Metanephros (tissue), 2 donors: Measurements from ENCODE around the gene ING3. TPM values are rescaled to one million over a fixed set of nuclear protein-coding genes. Genes with fewer than 3 reads are reported as not detected.

Experiments used
- small RNA-seq: library from RNA; depleted of rRNA; stranded (forward); fragments of <200 nt; gene quantifications from one replicate; pipeline ENCODE3, GENCODE V24; 2014; ENCODE audit warnings: low replicate concordance
- total RNA-seq: library from RNA; depleted of rRNA; stranded (reverse); fragments of >200 nt; gene quantifications from one replicate; pipeline ENCODE4 v1.2.3, GENCODE V29; 2014

ING3 gene, protein sequence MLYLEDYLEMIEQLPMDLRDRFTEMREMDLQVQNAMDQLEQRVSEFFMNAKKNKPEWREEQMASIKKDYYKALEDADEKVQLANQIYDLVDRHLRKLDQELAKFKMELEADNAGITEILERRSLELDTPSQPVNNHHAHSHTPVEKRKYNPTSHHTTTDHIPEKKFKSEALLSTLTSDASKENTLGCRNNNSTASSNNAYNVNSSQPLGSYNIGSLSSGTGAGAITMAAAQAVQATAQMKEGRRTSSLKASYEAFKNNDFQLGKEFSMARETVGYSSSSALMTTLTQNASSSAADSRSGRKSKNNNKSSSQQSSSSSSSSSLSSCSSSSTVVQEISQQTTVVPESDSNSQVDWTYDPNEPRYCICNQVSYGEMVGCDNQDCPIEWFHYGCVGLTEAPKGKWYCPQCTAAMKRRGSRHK
- 15.9 TPM for total RNA-seq

DNA sequence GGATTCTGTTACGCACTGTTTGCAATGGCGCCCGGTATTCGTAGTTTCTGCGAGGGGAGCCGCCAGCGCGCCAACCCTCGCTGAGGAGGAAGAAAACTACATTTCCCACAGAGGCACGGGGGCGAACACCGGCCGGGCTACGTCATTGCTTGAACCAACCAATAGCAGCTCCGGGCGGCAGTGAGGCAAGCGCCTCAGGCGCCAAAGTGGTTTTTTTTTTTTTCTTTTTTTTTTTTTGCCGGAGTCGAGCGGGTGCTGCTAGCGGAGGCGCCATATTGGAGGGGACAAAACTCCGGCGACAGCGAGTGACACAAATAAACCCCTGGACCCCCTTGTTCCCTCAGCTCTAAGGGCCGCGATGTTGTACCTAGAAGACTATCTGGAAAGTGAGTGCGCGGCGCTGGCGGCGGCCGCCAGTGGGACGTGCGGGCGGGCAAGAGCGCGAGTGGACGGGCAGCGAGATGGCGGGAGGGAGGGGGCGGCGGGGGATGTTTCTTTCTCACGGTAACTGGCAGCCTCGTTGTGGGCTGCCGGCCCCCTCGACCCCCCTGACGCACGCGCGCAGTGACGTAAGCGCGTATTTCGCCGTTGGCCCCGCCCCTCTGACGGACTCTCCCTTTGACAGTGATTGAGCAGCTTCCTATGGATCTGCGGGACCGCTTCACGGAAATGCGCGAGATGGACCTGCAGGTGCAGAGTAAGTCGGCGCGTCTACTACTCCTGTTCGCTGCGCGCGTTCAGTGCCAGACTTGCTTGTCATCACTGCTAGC lies at the start of gene ING3:
Gene ING3, plus strand, starts transcription at position 239 of the 770 bp plus-strand sequence. Its CDS starts 120 bp downstream, at position 359.

DNA sequence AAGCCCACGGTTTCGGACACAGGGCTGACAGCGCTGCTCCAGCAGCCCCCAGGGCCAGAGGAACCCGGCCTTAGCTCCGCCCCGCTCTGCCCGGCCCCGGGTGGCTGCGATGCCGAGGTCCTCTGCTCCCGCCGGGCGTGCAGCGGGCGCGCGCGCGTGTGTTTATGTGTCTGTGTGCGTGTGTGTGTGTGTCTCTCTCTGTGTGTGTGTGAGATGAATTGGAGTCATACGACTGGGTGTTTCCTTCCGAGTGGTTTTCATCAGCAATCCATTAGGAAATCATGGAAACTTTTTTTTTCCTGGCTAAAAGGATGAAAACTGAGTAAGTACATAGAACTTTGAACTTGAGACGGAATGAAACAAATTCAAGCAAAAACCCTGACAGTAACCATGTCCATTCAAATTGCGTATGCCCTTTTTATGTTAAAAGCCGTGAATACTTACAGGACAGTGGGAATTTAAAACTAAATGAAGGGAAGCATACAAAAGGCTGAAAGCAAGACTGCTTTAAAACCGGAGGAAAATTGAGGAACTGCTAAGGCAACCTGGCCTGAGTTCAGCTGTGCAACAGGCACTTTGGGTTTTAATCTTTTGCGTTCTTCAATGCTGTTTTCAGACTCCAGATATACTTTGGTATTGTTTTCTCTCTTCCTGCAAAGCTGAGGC lies 38.1 kb downstream of the ING3 start, which contains the start of gene CPED1:
Gene CPED1, plus strand, starts transcription at position 121 of the 666 bp plus-strand sequence. CDS start 911 bp downstream, outside the sequence.

Small RNA genes lying within 50 kb of the gene (small RNA-seq; reads per million reads assigned to genes)
- gene RNA5SP240, result not detected

Other genes with a start within 250 kb of the ING3 start
- gene TSPAN12, start 92.6 kb upstream of the ING3 start, total RNA-seq, result 146 TPM
- gene CPED1, start 37.9 kb downstream of the ING3 start, total RNA-seq, result 40.0 TPM